ENCODE data around the gene PHLDA3. TPM values are rescaled to one million over a fixed set of nuclear protein-coding genes. Genes with fewer than 3 reads are reported as not detected.
A peak's percentile ranks its signal among the peaks of the same experiment; 100 is the strongest.

Gene PHLDA3
- total and polyA plus RNA-seq, 2 donors (not counting 3 experiments of a cell fraction or from before 2014, with no cell fraction given) = 21.4 to 29.5 TPM

- peaks cover 5 to 11% of the 10 kb centered on the region in 2 experiments for H3K36me3 ChIP-seq (ENCODE audit: control insufficient read depth in 2 of 2, extremely low read depth in 1 of 2, insufficient read depth in 2 of 2, low read length in 2 of 2)
- CTCF ChIA-PET = interaction anchor here (0.9 to 28.3 kb wide), 3 partner anchors 5 to 27 kb away, joined by 3 to 1317 read pairs (median 1317); partner anchors contain the start of genes CSRP1 and PHLDA3
- peaks cover 65% of the 10 kb centered on the region for H3K4me1 ChIP-seq (ENCODE audit: control insufficient read depth, extremely low read depth, insufficient read depth, low read length)
- H3K27me3 ChIP-seq (ENCODE audit: control insufficient read depth in 2 of 2, insufficient read depth in 2 of 2, low read length in 2 of 2) = no peaks in the 10 kb centered on the region
- dilution Hi-C loops (cut with MboI; ENCODE audit: extremely low pct_ligation_motif_present, low sequenced_read_pairs) = no loop called here
- FAIRE-seq (peak; percentile 24), DNase-seq (ENCODE audit: low read depth, low spot score) (no peak)
- H3K27ac ChIP-seq (ENCODE audit: insufficient read depth, low read depth, low read length) = peak overlapping the region; percentile 26
- intact Hi-C loops (cut with micrococcal nuclease) = no loop called here
- H3K9me3 ChIP-seq (replicated peaks; ENCODE audit: control insufficient read depth, insufficient read depth, low read length) = no peaks in the 10 kb centered on the region
- TF ChIP-seq FOS (IDR thresholded peaks at IDR 0.05; ENCODE audit: borderline replicate concordance, insufficient read depth, low read length) (no peak), GATA2 (IDR thresholded peaks at IDR 0.05; ENCODE audit: insufficient read depth, insufficient read length, low read depth, low read length) (no peak), POLR2AphosphoS5 (IDR thresholded peaks at IDR 0.05; ENCODE audit: insufficient read depth, low read depth, low read length) (no peak), CTCF (IDR thresholded peaks at IDR 0.05; ENCODE audit: extremely low read depth in 1 of 2, insufficient read depth in 1 of 2, low read depth in 1 of 2, low read length in 2 of 2) (no peak), POLR2A (IDR thresholded peaks at IDR 0.05; ENCODE audit: low read depth, low read length) (no peak), JUN (IDR thresholded peaks at IDR 0.05; ENCODE audit: borderline replicate concordance, insufficient read depth, insufficient read length, low read depth) (no peak), MAX (IDR thresholded peaks at IDR 0.05; ENCODE audit: insufficient read depth, insufficient read length) (no peak), EZH2 (IDR thresholded peaks at IDR 0.05; ENCODE audit: borderline replicate concordance, low read depth, low read length, severe bottlenecking) (no peak), MYC (IDR thresholded peaks at IDR 0.05; ENCODE audit: low read depth, low read length) (no peak)
- no peak overlapping the region for H2AFZ ChIP-seq (ENCODE audit: low read depth, low read length)
- no peaks in the 10 kb centered on the region for H3K9me1 ChIP-seq (replicated peaks; ENCODE audit: control insufficient read depth, extremely low read depth, insufficient read depth, low read length)
- H3K4me2 ChIP-seq (ENCODE audit: insufficient read depth, low read length) = no peak overlapping the region
- H3K79me2 ChIP-seq (ENCODE audit: control insufficient read depth, insufficient read depth, low read length) = peaks cover 80% of the 10 kb centered on the region
- no TSS peak for BruUV-seq (replicated peaks)
- H4K20me1 ChIP-seq (replicated peaks; ENCODE audit: control insufficient read depth, extremely low read depth, insufficient read depth, low read length) = no peaks in the 10 kb centered on the region
- H3K9ac ChIP-seq (replicated peaks; ENCODE audit: extremely low read depth, insufficient read depth, low read length) = no peak overlapping the region
- POLR2A ChIA-PET = interaction anchor here (2.1 to 2.5 kb wide), 2 partner anchors 10 kb away, joined by 9 read pairs; no protein-coding TSS in a partner anchor
- H3K4me3 ChIP-seq (replicated peaks in 1 of 3; ENCODE audit: insufficient read depth in 1 of 3, low read depth in 1 of 3, low read length in 3 of 3) = no peak overlapping the region
These were observed 27.3 kb upstream of the PHLDA3 start for GRCh38 chr1:201496296-201496690.
